HepG2 (cell line): ENCODE data around the gene TNNT3. TPM values are rescaled to one million over a fixed set of nuclear protein-coding genes. Genes with fewer than 3 reads are reported as not detected.

ENCODE experiments used
- ATF7 ChIP-seq, 2 experiments: fragments of 450-650 bp in 1 of 2; sonication (generic) in 1 of 2; formaldehyde crosslinking in 1 of 2; IDR thresholded peaks; 2 replicates each; pipeline versions ENCODE4 v1.4.0 to v1.6.1; 2016 to 2020; ENCODE audit warnings: antibody characterized with exemption in 1 of 2, mild to moderate bottlenecking in 1 of 2, missing genetic modification reagents in 1 of 2
- CBX2 ChIP-seq, 2 experiments: fragments of 200-600 bp in 1 of 2; sonication (generic); formaldehyde crosslinking in 1 of 2; IDR thresholded peaks; 2 replicates each; pipeline versions ENCODE4 v1.7.0 to v1.8.1; 2018 to 2022; ENCODE audit warnings: low read depth in 2 of 2, low read length in 1 of 2, mild to moderate bottlenecking in 1 of 2, missing genetic modification reagents in 1 of 2
- CTCF ChIP-seq: sonication (generic); formaldehyde crosslinking; IDR thresholded peaks from 2 replicates; pipeline ENCODE4 v1.5.0; 2020; ENCODE audit warnings: mild to moderate bottlenecking, missing genetic modification reagents, moderate library complexity
- HDAC2 ChIP-seq: sonication (generic); formaldehyde crosslinking; IDR thresholded peaks from 2 replicates; pipeline ENCODE4 v1.4.0; 2020; ENCODE audit warnings: missing genetic modification reagents
- NFE2L1 ChIP-seq: sonication (generic); formaldehyde crosslinking; IDR thresholded peaks from 2 replicates; pipeline ENCODE4 v1.4.0; 2020; ENCODE audit warnings: missing genetic modification reagents, mild to moderate bottlenecking, borderline replicate concordance
- NR3C1 ChIP-seq: sonication (generic); formaldehyde crosslinking; IDR thresholded peaks from 2 replicates; pipeline ENCODE4 v1.4.0; 2020; ENCODE audit warnings: missing genetic modification reagents
- NRL ChIP-seq: sonication (generic); formaldehyde crosslinking; IDR thresholded peaks from 2 replicates; pipeline ENCODE4 v1.5.0; 2020; ENCODE audit warnings: missing genetic modification reagents, mild to moderate bottlenecking, moderate library complexity, borderline replicate concordance
- TEAD3 ChIP-seq: optimal IDR thresholded peaks from 2 replicates; pipeline ENCODE3; 2016; ENCODE audit warnings: borderline replicate concordance
- THYN1 ChIP-seq: sonication (generic); formaldehyde crosslinking; IDR thresholded peaks from 2 replicates; pipeline ENCODE4 v1.8.1; 2023; ENCODE audit warnings: low read depth, mild to moderate bottlenecking, moderate library complexity, missing genetic modification reagents, borderline replicate concordance
- ZC3H13 ChIP-seq: sonication (generic); formaldehyde crosslinking; IDR thresholded peaks from 2 replicates; pipeline ENCODE4 v1.8.1; 2023; ENCODE audit warnings: mild to moderate bottlenecking, missing genetic modification reagents, moderate library complexity
- ZFP62 ChIP-seq: sonication (generic); formaldehyde crosslinking; IDR thresholded peaks from 2 replicates; pipeline ENCODE4 v1.4.0; 2020; ENCODE audit warnings: missing genetic modification reagents
- ZNF552 ChIP-seq: sonication (generic); formaldehyde crosslinking; IDR thresholded peaks from 2 replicates; pipeline ENCODE4 v1.9.0; 2022; ENCODE audit warnings: missing genetic modification reagents, mild to moderate bottlenecking, borderline replicate concordance
- ZNF605 ChIP-seq: sonication (generic); formaldehyde crosslinking; IDR thresholded peaks from 2 replicates; pipeline ENCODE4 v1.8.0; 2022; ENCODE audit warnings: mild to moderate bottlenecking, missing genetic modification reagents
- ZNF740 ChIP-seq: sonication (generic); formaldehyde crosslinking; IDR thresholded peaks from 2 replicates; pipeline ENCODE4 v1.4.0; 2020; ENCODE audit warnings: missing genetic modification reagents
- ZNF761 ChIP-seq: sonication (generic); formaldehyde crosslinking; conservative IDR thresholded peaks from 2 replicates; pipeline ENCODE4 v1.4.0; 2020; ENCODE audit warnings: mild to moderate bottlenecking, missing genetic modification reagents
- ZSCAN29 ChIP-seq: sonication (generic); formaldehyde crosslinking; conservative IDR thresholded peaks from 2 replicates; pipeline ENCODE4 v1.4.0; 2020; ENCODE audit warnings: mild to moderate bottlenecking, missing genetic modification reagents
- polyA plus RNA-seq, 8 experiments: library from polyadenylated mRNA; depleted of rRNA in 3 of 8; stranded (reverse) in 7 of 8; unstranded in 1 of 8; fragments of >200 nt; fragmentation: Illumina TruSeq in 4 of 8; extraction: Trizol in 4 of 8; gene quantifications; 2 replicates each; pipeline versions ENCODE4 v1.2.1 to v1.2.3, GENCODE V29; 2011 to 2016; ENCODE audit warnings: low read depth in 4 of 8, missing spikeins in 1 of 8, mixed read lengths in 1 of 8; ENCODE audit not compliant: insufficient read depth in 1 of 8
- total RNA-seq, 5 experiments: library from RNA; depleted of rRNA; stranded (reverse); fragments of >200 nt; fragmentation: Illumina TruSeq; extraction: Trizol; gene quantifications; 2 replicates each; pipeline ENCODE4 v1.2.3, GENCODE V29; 2016; ENCODE audit warnings: low read depth in 1 of 5
- TF ChIP-seq, protein P1 (sequence below): sonication (generic); formaldehyde crosslinking; IDR thresholded peaks from 2 replicates; pipeline ENCODE4 v1.4.0; 2020; ENCODE audit warnings: mild to moderate bottlenecking, missing genetic modification reagents, borderline replicate concordance
- TF ChIP-seq, protein P2 (sequence below): sonication (generic); formaldehyde crosslinking; IDR thresholded peaks from 2 replicates; pipeline ENCODE4 v1.4.0; 2020; ENCODE audit warnings: missing genetic modification reagents
- TF ChIP-seq, protein P3 (sequence below): sonication (generic); formaldehyde crosslinking; IDR thresholded peaks from 2 replicates; pipeline ENCODE4 v1.5.0; 2020; ENCODE audit warnings: missing genetic modification reagents
- TF ChIP-seq, protein P4 (sequence below): sonication (generic); formaldehyde crosslinking; IDR thresholded peaks from 2 replicates; pipeline ENCODE4 v1.8.1; 2023; ENCODE audit warnings: missing genetic modification reagents, inconsistent platforms, borderline replicate concordance

Gene TNNT3
- total and polyA plus RNA-seq, 2 of the 13 experiments (the other 11 are each of a cell fraction or from before 2014, with no cell fraction given) = not detected

DNA sequence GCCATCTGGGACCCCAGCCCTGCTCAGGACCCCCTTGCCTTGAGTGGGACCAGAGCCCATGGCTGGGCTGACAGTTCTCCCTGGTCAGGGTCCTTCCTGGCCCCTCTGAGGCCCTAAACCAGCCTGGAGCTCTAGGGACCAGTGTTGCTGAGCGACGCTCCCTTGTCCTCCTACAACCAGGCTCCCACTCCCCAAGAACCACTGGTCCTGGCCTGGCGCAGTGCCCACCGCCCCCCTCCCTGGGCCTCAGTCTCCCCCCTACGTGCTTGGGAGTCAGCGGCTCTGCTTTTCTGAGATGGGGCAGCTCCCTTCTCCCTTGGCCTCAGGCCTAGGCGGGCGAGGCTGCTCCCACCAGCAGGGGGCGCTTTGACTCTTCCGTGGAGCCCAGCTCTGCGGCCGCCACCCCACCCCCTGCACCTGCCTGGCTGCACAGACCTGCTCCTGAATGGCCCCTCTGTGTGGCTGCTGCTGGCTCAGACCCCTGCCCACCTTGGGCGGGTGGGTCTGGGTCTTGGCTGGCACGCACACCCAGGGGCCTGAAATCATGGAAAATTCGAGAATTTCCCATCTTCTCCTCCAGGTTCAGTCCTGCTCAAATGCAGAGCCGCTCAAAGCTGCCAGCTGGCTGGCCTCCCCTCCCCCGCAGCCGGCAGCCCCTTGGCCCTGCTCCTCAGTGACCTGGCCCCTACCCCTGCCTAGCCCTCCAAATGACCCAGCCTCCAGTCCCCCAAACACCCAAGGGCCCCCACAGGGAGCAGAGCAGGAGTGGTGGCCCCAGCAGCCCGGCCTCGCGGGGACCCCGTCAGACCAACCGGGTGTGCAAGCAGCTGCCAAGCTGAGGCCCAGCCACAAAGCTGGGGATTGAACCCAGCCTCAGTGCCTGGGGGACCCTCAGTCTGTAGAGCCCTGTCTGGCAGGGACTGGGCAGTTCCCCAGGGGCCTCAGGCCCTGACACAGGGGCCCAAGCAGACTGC is 37.0 kb upstream of the TNNT3 start (continued):
- TF ChIP-seq NFE2L1 (CRISPR knock-in tag) (no peak), ZNF605 (CRISPR knock-in tag) (peak; percentile 52; the same call in 1 of the 2 replicates), TEAD3 (CRISPR knock-in tag) (no peak), ZC3H13 (CRISPR knock-in tag) (no peak), ATF7 (IDR thresholded peaks at IDR 0.05) (no peak), ATF7 (CRISPR knock-in tag; IDR thresholded peaks at IDR 0.05) (no peak), NR3C1 (no peak), HDAC2 (CRISPR knock-in tag) (no peak), ZFP62 (CRISPR knock-in tag) (no peak), ZNF552 (CRISPR knock-in tag) (no peak), ZNF761 (no peak), ZSCAN29 (CRISPR knock-in tag) (no peak), CBX2 (IDR thresholded peaks at IDR 0.05; ENCODE audit: low read depth, low read length) (no peak), CBX2 (CRISPR knock-in tag; IDR thresholded peaks at IDR 0.05; ENCODE audit: low read depth) (no peak), THYN1 (no peak), CTCF (CRISPR knock-in tag) (peak; percentile 97), ZNF740 (0 out of 2 replicates have a peak, but pooled peaks have one; percentile 24), NRL (CRISPR knock-in tag) (no peak)
- TF ChIP-seq, protein P1, sequence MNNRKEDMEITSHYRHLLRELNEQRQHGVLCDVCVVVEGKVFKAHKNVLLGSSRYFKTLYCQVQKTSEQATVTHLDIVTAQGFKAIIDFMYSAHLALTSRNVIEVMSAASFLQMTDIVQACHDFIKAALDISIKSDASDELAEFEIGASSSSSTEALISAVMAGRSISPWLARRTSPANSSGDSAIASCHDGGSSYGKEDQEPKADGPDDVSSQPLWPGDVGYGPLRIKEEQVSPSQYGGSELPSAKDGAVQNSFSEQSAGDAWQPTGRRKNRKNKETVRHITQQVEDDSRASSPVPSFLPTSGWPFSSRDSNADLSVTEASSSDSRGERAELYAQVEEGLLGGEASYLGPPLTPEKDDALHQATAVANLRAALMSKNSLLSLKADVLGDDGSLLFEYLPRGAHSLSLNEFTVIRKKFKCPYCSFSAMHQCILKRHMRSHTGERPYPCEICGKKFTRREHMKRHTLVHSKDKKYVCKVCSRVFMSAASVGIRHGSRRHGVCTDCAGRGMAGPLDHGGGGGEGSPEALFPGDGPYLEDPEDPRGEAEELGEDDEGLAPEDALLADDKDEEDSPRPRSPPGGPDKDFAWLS (CRISPR knock-in tag) = no peak
- TF ChIP-seq, protein P2, sequence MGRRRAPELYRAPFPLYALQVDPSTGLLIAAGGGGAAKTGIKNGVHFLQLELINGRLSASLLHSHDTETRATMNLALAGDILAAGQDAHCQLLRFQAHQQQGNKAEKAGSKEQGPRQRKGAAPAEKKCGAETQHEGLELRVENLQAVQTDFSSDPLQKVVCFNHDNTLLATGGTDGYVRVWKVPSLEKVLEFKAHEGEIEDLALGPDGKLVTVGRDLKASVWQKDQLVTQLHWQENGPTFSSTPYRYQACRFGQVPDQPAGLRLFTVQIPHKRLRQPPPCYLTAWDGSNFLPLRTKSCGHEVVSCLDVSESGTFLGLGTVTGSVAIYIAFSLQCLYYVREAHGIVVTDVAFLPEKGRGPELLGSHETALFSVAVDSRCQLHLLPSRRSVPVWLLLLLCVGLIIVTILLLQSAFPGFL = no peak
- TF ChIP-seq, protein P3, sequence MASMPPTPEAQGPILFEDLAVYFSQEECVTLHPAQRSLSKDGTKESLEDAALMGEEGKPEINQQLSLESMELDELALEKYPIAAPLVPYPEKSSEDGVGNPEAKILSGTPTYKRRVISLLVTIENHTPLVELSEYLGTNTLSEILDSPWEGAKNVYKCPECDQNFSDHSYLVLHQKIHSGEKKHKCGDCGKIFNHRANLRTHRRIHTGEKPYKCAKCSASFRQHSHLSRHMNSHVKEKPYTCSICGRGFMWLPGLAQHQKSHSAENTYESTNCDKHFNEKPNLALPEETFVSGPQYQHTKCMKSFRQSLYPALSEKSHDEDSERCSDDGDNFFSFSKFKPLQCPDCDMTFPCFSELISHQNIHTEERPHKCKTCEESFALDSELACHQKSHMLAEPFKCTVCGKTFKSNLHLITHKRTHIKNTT = no peak
- TF ChIP-seq, protein P4, sequence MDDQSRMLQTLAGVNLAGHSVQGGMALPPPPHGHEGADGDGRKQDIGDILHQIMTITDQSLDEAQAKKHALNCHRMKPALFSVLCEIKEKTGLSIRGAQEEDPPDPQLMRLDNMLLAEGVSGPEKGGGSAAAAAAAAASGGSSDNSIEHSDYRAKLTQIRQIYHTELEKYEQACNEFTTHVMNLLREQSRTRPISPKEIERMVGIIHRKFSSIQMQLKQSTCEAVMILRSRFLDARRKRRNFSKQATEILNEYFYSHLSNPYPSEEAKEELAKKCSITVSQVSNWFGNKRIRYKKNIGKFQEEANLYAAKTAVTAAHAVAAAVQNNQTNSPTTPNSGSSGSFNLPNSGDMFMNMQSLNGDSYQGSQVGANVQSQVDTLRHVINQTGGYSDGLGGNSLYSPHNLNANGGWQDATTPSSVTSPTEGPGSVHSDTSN (CRISPR knock-in tag) = no peak
